ENCODE data around the gene MRPL11. TPM values are rescaled to one million over a fixed set of nuclear protein-coding genes. Genes with fewer than 3 reads are reported as not detected.

Gene MRPL11
- total and polyA plus RNA-seq, 4 donors = 18.0 to 45.6 (median 32.3) TPM

DNA sequence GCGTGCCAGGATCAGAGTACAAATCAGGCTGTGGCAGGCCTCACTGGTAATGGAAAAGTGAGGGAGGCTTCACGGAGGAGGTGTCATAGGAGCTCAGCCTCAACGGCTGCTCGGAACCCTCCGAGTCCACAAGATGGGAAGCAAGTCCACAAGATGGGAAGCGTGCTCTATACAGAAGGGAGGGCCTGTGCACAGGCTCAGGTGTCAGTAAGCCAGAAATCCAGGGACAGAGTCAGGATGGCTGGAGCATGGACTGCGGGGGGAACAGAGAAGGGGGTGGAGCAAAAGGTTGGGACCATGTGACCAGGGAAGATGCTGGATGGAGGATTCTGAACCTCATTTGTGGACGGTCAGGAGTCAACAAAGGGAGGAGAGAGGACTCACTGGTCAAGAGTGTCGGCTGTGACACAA lies 38.2 kb upstream of the MRPL11 start:
- Histone ChIP-seq H3K4me1 (ENCODE audit: control insufficient read depth in 4 of 4, insufficient read depth in 4 of 4, low read length in 3 of 4) (peaks cover 2 to 16% (median 13%) of the 10 kb centered on the region in 4 donors), H3K36me3 (ENCODE audit: control insufficient read depth in 4 of 4, insufficient read depth in 3 of 4, low read depth in 1 of 4, low read length in 3 of 4) (peaks cover 0 to 8% (median 0%) of the 10 kb centered on the region in 4 donors), H3K9ac (ENCODE audit: low read depth in 1 of 2, low read length in 2 of 2) (no peak overlapping the region), H3K27me3 (ENCODE audit: control insufficient read depth in 4 of 4, insufficient read depth in 4 of 4, low read length in 3 of 4) (no peaks in the 10 kb centered on the region), H3K9me3 (ENCODE audit: control insufficient read depth in 4 of 4, low read length in 3 of 4) (no peaks in the 10 kb centered on the region), H3K27ac (ENCODE audit: low read depth in 1 of 2, low read length in 2 of 2) (no peak overlapping the region), H3K4me3 (ENCODE audit: low read depth in 1 of 3, low read length in 3 of 3) (no peak overlapping the region)
- TF ChIP-seq, protein P1, sequence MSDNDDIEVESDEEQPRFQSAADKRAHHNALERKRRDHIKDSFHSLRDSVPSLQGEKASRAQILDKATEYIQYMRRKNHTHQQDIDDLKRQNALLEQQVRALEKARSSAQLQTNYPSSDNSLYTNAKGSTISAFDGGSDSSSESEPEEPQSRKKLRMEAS (IDR thresholded peaks at IDR 0.05) = no peak
- TF ChIP-seq RXRA (IDR thresholded peaks at IDR 0.05) = no peak
- no peak for DNase-seq (ENCODE audit: low spot score)
- WGBS = 79% methylated on average over 9 of the region's 9 CpGs

GRCh38 chr11:66476173-66476840 lies 37.7 kb upstream of the MRPL11 start:
- peaks cover 0 to 8% (median 0%) of the 10 kb centered on the region in 4 donors for H3K36me3 ChIP-seq (ENCODE audit: control insufficient read depth in 4 of 4, insufficient read depth in 3 of 4, low read depth in 1 of 4, low read length in 3 of 4)
- H3K27me3 ChIP-seq (ENCODE audit: control insufficient read depth in 4 of 4, insufficient read depth in 4 of 4, low read length in 3 of 4) = no peaks in the 10 kb centered on the region
- DNase-seq (ENCODE audit: low spot score) = no peak
- H3K4me3 ChIP-seq (ENCODE audit: low read depth in 1 of 3, low read length in 3 of 3) = no peak overlapping the region
- TF ChIP-seq HNF4G (IDR thresholded peaks at IDR 0.05) (no peak), FOXA1 (IDR thresholded peaks at IDR 0.05) (no peak), RXRA (IDR thresholded peaks at IDR 0.05) (no peak), SP1 (IDR thresholded peaks at IDR 0.05) (no peak), YY1 (IDR thresholded peaks at IDR 0.05) (no peak), JUND (IDR thresholded peaks at IDR 0.05) (no peak), NR2F2 (IDR thresholded peaks at IDR 0.05) (no peak), HNF4A (conservative IDR thresholded peaks at IDR 0.05) (no peak), RAD21 (IDR thresholded peaks at IDR 0.05) (no peak), TAF1 (conservative IDR thresholded peaks at IDR 0.05) (no peak)
- TF ChIP-seq, protein P2, sequence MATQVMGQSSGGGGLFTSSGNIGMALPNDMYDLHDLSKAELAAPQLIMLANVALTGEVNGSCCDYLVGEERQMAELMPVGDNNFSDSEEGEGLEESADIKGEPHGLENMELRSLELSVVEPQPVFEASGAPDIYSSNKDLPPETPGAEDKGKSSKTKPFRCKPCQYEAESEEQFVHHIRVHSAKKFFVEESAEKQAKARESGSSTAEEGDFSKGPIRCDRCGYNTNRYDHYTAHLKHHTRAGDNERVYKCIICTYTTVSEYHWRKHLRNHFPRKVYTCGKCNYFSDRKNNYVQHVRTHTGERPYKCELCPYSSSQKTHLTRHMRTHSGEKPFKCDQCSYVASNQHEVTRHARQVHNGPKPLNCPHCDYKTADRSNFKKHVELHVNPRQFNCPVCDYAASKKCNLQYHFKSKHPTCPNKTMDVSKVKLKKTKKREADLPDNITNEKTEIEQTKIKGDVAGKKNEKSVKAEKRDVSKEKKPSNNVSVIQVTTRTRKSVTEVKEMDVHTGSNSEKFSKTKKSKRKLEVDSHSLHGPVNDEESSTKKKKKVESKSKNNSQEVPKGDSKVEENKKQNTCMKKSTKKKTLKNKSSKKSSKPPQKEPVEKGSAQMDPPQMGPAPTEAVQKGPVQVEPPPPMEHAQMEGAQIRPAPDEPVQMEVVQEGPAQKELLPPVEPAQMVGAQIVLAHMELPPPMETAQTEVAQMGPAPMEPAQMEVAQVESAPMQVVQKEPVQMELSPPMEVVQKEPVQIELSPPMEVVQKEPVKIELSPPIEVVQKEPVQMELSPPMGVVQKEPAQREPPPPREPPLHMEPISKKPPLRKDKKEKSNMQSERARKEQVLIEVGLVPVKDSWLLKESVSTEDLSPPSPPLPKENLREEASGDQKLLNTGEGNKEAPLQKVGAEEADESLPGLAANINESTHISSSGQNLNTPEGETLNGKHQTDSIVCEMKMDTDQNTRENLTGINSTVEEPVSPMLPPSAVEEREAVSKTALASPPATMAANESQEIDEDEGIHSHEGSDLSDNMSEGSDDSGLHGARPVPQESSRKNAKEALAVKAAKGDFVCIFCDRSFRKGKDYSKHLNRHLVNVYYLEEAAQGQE (IDR thresholded peaks at IDR 0.05) = no peak
- TF ChIP-seq, protein P3, sequence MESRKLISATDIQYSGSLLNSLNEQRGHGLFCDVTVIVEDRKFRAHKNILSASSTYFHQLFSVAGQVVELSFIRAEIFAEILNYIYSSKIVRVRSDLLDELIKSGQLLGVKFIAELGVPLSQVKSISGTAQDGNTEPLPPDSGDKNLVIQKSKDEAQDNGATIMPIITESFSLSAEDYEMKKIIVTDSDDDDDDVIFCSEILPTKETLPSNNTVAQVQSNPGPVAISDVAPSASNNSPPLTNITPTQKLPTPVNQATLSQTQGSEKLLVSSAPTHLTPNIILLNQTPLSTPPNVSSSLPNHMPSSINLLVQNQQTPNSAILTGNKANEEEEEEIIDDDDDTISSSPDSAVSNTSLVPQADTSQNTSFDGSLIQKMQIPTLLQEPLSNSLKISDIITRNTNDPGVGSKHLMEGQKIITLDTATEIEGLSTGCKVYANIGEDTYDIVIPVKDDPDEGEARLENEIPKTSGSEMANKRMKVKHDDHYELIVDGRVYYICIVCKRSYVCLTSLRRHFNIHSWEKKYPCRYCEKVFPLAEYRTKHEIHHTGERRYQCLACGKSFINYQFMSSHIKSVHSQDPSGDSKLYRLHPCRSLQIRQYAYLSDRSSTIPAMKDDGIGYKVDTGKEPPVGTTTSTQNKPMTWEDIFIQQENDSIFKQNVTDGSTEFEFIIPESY (IDR thresholded peaks at IDR 0.05) = no peak
- TF ChIP-seq, protein P4, sequence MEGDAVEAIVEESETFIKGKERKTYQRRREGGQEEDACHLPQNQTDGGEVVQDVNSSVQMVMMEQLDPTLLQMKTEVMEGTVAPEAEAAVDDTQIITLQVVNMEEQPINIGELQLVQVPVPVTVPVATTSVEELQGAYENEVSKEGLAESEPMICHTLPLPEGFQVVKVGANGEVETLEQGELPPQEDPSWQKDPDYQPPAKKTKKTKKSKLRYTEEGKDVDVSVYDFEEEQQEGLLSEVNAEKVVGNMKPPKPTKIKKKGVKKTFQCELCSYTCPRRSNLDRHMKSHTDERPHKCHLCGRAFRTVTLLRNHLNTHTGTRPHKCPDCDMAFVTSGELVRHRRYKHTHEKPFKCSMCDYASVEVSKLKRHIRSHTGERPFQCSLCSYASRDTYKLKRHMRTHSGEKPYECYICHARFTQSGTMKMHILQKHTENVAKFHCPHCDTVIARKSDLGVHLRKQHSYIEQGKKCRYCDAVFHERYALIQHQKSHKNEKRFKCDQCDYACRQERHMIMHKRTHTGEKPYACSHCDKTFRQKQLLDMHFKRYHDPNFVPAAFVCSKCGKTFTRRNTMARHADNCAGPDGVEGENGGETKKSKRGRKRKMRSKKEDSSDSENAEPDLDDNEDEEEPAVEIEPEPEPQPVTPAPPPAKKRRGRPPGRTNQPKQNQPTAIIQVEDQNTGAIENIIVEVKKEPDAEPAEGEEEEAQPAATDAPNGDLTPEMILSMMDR (IDR thresholded peaks at IDR 0.05; ENCODE audit: low read depth, low read length, missing input control) = no peak
- TF ChIP-seq, protein P5, sequence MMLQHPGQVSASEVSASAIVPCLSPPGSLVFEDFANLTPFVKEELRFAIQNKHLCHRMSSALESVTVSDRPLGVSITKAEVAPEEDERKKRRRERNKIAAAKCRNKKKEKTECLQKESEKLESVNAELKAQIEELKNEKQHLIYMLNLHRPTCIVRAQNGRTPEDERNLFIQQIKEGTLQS (IDR thresholded peaks at IDR 0.05) = no peak
- no peak overlapping the region for H3K9ac ChIP-seq (ENCODE audit: low read depth in 1 of 2, low read length in 2 of 2)
- H3K4me1 ChIP-seq (ENCODE audit: control insufficient read depth in 4 of 4, insufficient read depth in 4 of 4, low read length in 3 of 4) = peaks cover 2 to 16% (median 13%) of the 10 kb centered on the region in 4 donors
- H3K9me3 ChIP-seq (ENCODE audit: control insufficient read depth in 4 of 4, low read length in 3 of 4) = no peaks in the 10 kb centered on the region
- no peak overlapping the region for H3K27ac ChIP-seq (ENCODE audit: low read depth in 1 of 2, low read length in 2 of 2)
- 80% methylated on average over 10 of the region's 10 CpGs for WGBS
